Measurements from ENCODE around the gene SLC37A1. TPM values are rescaled to one million over a fixed set of nuclear protein-coding genes. Genes with fewer than 3 reads are reported as not detected.

The SLC37A1 gene
- polyA plus RNA-seq, 1 experiment = 0.88 TPM

DNA sequence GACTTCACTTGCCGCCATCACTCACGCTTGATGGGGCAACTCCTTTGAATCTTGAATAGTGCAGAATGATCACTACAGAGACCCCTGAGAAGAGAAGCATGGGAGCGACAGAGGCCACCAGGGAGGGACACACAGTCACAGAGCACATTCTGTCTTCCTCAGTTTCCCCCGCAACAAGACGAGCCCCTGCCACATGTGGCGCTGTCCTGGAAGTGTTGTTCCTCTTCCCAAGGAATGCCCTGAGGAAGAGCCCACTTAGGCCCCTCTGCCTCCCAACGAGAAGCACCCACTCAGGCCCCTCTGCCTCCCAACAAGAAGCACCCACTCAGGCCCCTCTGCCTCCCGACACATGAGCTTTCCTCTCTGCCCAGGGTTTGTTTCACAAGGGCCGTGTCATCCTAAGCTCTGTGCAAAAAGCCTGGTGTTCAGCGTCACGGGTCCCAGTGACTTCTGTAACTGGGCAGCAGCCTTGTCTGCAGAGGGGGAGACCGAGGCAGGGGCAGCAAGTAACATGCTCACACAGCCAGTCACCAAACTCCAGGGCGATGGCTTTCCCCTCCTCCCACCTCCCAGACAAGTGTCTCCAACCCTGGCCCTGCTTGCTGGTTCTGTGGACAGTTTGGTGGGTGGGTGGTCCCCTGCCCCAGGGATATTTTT lies 19.8 kb downstream of the SLC37A1 start:
- TF ChIP-seq, protein P1, sequence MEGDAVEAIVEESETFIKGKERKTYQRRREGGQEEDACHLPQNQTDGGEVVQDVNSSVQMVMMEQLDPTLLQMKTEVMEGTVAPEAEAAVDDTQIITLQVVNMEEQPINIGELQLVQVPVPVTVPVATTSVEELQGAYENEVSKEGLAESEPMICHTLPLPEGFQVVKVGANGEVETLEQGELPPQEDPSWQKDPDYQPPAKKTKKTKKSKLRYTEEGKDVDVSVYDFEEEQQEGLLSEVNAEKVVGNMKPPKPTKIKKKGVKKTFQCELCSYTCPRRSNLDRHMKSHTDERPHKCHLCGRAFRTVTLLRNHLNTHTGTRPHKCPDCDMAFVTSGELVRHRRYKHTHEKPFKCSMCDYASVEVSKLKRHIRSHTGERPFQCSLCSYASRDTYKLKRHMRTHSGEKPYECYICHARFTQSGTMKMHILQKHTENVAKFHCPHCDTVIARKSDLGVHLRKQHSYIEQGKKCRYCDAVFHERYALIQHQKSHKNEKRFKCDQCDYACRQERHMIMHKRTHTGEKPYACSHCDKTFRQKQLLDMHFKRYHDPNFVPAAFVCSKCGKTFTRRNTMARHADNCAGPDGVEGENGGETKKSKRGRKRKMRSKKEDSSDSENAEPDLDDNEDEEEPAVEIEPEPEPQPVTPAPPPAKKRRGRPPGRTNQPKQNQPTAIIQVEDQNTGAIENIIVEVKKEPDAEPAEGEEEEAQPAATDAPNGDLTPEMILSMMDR (IDR thresholded peaks at IDR 0.05; ENCODE audit: insufficient read depth, low read depth, low read length) = no peak

DNA sequence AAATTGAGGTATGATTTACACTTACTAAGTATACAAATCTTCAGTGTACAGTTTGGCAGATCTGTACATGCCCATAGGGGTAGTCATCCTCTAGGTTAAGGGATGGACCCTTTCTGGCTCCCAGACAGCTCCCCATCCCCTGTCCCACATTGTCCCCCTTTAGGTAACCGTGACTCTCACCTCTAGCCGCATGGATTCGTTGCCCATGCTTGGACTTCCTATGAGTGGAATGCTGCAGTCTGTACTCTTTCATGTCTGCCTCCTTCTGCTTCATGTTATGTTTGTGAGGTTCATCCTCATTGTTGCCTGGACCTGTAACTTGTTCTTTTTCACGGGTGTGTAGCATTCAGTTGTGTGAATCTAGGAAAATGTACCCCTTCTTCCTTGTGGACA lies 20.3 kb downstream of the SLC37A1 start:
- no peak for DNase-seq (ENCODE audit: low read depth)
- Histone ChIP-seq H3K36me3 (ENCODE audit: control insufficient read depth, insufficient read depth, low read length) (no peaks in the 10 kb centered on the region), H3K27me3 (ENCODE audit: control insufficient read depth, insufficient read depth, low read length) (no peaks in the 10 kb centered on the region), H3K4me3 (ENCODE audit: low read depth, low read length) (no peak overlapping the region)
- TF ChIP-seq, protein P1 (IDR thresholded peaks at IDR 0.05; ENCODE audit: insufficient read depth, low read depth, low read length) = no peak
- ChIA-PET POLR2A (no interaction called here), CTCF (interaction anchor here (0.6 to 1.2 kb wide), 2 partner anchors 67 to 223 kb away, joined by 3 read pairs; no protein-coding TSS in a partner anchor)

More for the DNA sequence above, 19.8 kb downstream of the SLC37A1 start:
- POLR2A ChIA-PET = no interaction called here
- CTCF ChIA-PET = interaction anchor here (0.6 to 1.2 kb wide), 2 partner anchors 66 to 224 kb away, joined by 3 read pairs; no protein-coding TSS in a partner anchor
- H3K27me3 ChIP-seq (ENCODE audit: control insufficient read depth, insufficient read depth, low read length) = no peaks in the 10 kb centered on the region
- DNase-seq (ENCODE audit: low read depth) = no peak
- no peaks in the 10 kb centered on the region for H3K36me3 ChIP-seq (ENCODE audit: control insufficient read depth, insufficient read depth, low read length)
- no peak overlapping the region for H3K4me3 ChIP-seq (ENCODE audit: low read depth, low read length)

GRCh38 chr21:42534421-42535378 lies 21.0 kb downstream of the SLC37A1 start:
- DNase-seq (ENCODE audit: low read depth) = no peak
- H3K36me3 ChIP-seq (ENCODE audit: control insufficient read depth, insufficient read depth, low read length) = no peaks in the 10 kb centered on the region
- POLR2A ChIA-PET = no interaction called here
- no peaks in the 10 kb centered on the region for H3K27me3 ChIP-seq (ENCODE audit: control insufficient read depth, insufficient read depth, low read length)
- no peak overlapping the region for H3K4me3 ChIP-seq (ENCODE audit: low read depth, low read length)
- CTCF ChIA-PET = no interaction called here
- TF ChIP-seq, protein P1 (IDR thresholded peaks at IDR 0.05; ENCODE audit: insufficient read depth, low read depth, low read length) = no peak

- Histone ChIP-seq H3K4me3 (ENCODE audit: low read depth, low read length) (no peak overlapping the region), H3K36me3 (ENCODE audit: control insufficient read depth, insufficient read depth, low read length) (no peaks in the 10 kb centered on the region), H3K27me3 (ENCODE audit: control insufficient read depth, insufficient read depth, low read length) (no peaks in the 10 kb centered on the region)
- TF ChIP-seq, protein P1 (IDR thresholded peaks at IDR 0.05; ENCODE audit: insufficient read depth, low read depth, low read length) = no peak
- ChIA-PET CTCF (interaction anchor here (0.6 to 1.2 kb wide), 2 partner anchors 8 to 21 kb away, joined by 3 read pairs; no protein-coding TSS in a partner anchor), POLR2A (no interaction called here)
- no peak for DNase-seq (ENCODE audit: low read depth)
Observed at GRCh38 chr21:42535602-42536171, 22.0 kb downstream of the SLC37A1 start.

- no peaks in the 10 kb centered on the region for H3K36me3 ChIP-seq (ENCODE audit: control insufficient read depth, insufficient read depth, low read length)
- TF ChIP-seq, protein P1 (IDR thresholded peaks at IDR 0.05; ENCODE audit: insufficient read depth, low read depth, low read length) = no peak
- DNase-seq (ENCODE audit: low read depth) = no peak
- H3K4me3 ChIP-seq (ENCODE audit: low read depth, low read length) = no peak overlapping the region
- H3K27me3 ChIP-seq (ENCODE audit: control insufficient read depth, insufficient read depth, low read length) = no peaks in the 10 kb centered on the region
- CTCF ChIA-PET = interaction anchor here (1.2 kb wide), 1 partner anchor 9 kb away, joined by 3 read pairs; no protein-coding TSS in a partner anchor
- POLR2A ChIA-PET = no interaction called here
Observed at GRCh38 chr21:42536601-42537000, 22.9 kb downstream of the SLC37A1 start.

All from BJ (cell line).